NCI-H774 (cell line): ENCODE data around the gene SF3B3.

Experiments
- DNase-seq: peaks from one replicate; lab custom pipeline; 2025; lab: John Stamatoyannopoulos, UW

SF3B3 gene

DNA sequence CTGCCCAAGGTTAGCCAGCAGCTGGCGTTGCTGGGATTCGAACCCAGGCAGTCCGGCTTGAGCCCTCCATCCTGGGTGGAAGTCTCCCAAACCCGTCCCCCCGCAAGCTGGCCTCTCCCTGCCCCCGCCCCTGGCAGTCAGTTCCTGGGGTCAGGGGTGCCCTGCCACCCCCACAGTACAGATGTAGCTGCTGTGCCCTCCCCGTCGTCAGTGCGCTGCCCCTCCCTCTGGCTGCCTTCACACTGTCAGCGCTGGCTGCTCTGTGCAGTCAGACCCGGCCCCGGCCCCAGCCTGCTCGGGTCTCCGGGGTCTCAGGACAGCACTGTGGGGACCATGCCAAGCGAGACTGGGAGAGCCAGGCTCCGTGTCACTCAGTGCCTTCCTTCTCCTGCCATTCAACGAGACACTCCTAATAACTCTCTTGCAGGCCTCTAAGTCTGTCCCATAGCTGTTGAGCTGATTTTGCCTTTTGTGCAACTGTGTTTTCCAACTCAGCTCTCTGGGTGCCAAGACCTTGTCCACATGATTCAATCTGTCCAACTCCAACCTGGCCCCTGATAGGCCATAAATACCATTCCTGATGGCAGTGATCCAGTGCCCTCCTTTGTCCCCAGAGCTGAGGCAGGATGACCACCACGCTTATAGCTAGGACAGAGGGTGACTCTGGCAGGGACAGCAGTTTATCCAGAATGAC, 67.3 kb downstream of the SF3B3 start:
- no peak for DNase-seq

DNA sequence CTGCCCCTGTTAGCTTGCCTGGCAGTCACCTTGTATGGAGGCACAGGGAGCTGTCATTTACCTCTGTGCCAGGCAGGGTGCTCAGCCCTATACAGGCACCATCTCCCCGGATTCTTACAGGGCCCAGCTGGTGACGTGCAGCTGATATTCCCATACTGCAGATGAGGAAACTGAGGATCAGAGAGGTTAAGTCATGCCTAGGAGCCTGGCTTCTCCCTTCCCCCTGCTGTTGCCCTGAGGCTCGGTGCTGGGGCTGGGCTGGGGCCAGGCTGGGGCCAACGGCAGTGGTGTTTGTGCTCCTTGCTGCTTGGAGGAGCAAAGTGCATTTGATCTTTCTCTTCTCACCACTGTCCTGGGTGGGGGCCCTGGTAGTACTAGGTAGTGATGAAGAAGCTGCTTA, 68.0 kb downstream of the SF3B3 start:
- no peak for DNase-seq

DNA sequence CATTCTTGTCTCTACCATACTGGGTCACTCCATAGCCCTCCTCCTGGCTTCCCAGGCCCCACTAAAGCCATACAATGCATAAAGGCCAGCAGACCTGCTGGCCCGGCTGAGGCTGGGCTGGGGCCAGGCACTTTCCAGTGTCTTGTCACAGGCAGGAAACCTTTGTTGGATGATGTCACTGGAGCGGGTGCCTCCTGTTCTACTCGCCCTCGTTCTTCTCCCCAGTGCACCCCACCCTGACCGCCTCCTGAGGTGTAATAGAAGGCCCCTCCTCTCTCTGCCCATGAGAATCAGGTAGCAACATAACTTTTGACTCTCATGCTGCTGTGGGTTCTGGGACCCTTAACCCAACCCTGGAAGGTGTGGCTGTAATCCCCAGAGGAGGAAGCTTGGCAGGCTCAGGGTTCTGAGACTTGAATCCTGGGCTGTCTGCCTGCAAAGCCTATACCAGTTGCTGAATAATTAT, 68.5 kb downstream of the SF3B3 start:
- no peak for DNase-seq

DNA sequence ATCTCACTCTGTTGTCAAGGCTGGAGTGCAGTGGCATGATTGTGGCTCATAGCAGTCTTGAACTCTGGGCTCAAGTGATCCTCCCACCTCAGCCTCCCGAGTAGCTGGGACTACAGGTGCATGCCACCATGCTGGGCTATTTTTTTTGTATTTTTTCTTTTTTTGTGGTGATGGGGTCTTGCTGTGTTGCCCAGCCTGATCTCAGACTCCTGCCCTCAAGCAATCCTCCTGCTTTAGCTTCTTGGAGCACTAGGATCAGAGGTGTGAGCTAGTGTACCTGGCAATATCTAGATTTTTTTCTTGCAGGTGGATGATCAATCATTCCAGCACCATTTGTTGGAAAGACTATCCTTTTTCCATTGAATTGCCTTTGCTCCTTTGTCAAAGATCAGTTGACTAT, 69.9 kb downstream of the SF3B3 start:
- DNase-seq: no peak

DNA sequence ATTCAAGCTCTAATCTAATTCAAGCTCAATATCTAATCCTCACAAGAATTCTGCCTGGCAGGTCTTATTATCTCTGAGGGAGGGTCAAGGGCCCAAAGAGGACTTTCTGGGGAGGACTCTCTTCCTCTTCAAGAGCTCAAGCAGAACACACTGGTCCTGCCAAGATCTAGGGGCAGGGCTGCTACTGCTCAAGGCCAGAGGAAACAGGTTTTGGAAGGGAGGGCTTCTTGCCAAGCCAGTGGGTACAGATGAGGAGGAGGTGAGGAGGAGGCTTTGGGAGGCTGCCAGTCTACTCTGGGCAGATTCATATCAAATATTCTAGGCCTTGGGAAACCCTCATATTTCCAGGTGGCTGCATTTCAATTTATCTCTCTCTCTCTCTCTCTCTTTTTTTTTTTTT, 71.0 kb downstream of the SF3B3 start:
- DNase-seq: no peak

DNA sequence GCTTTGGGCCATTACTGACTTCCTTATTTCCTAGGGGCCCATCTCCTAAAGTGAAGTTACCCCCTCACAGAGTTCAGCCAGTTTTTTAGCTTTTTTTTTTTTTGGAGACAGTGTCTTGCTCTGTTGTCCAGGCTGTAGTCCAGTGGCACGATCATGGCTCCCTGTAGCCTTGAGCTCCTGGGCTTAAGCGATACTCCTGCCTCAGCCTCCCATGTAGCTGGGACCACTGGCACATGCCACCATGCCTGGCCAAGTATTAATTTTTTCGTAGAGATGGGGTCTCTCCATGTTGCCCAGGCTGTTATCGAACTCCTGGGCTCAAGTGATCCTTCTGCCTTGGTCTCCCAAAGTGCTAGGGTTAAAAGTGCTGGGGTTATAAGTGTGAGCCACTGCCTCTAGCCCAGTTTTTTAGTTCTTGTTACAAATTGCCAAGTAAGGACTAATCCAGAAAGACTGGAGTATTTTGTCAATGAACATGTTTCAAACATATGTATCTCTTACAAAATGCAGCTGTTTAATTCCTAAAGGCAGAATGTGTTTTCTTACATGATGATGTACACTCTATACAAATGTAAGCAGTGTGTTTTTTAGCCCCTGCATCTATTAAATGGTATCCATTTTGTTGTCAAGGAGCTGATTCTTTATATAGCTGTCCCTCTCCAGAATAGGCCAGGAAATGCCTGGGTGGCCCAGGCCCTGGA, 73.7 kb downstream of the SF3B3 start:
- no peak for DNase-seq

DNA sequence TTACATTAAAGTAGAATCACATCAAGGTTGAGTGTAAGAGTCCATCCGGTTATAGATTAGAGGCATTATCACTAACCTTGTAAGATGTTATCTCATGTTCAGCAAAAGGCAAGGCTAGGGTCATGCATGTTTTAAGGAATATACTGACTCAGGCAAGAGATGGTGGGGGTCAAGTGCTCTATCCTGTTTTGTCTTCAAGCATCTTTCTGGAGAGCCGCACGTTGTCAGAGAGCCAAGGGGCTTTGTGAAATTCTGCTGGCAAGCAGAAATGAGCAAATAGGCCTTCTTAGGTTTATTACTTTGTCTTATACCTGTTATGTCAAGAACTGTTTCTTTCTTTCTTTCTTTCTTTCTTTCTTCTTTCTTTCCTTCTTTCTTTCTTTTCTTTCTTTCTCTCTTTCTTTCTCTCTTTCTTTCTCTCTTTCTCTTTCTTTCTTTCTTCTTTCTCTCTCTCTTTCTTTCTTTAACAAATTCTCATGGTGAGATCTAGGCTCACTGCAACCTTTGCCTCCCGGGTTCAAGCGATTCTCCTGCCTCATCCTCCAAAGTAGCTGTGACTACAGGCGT, 75.4 kb downstream of the SF3B3 start:
- no peak for DNase-seq

DNA sequence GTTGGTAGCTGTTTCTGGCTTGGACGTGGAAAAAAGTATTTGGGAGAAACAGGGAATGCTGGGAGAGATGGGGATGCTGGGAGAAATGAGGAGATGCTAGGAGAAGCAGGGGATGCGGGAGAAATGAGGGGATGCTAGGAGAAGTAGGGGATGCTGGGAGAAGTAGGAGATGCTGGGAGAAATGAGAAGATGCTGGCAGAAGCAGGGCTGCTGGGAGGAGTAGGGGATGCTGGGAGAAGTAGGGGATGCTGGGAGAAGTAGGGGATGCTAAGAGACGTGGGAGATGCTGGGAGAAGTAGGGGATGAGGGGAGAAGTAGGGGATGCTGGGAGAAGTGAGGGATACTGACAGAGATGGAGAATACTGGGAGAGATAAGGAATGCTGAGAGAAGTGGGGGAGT, 77.1 kb downstream of the SF3B3 start:
- no peak for DNase-seq

DNA sequence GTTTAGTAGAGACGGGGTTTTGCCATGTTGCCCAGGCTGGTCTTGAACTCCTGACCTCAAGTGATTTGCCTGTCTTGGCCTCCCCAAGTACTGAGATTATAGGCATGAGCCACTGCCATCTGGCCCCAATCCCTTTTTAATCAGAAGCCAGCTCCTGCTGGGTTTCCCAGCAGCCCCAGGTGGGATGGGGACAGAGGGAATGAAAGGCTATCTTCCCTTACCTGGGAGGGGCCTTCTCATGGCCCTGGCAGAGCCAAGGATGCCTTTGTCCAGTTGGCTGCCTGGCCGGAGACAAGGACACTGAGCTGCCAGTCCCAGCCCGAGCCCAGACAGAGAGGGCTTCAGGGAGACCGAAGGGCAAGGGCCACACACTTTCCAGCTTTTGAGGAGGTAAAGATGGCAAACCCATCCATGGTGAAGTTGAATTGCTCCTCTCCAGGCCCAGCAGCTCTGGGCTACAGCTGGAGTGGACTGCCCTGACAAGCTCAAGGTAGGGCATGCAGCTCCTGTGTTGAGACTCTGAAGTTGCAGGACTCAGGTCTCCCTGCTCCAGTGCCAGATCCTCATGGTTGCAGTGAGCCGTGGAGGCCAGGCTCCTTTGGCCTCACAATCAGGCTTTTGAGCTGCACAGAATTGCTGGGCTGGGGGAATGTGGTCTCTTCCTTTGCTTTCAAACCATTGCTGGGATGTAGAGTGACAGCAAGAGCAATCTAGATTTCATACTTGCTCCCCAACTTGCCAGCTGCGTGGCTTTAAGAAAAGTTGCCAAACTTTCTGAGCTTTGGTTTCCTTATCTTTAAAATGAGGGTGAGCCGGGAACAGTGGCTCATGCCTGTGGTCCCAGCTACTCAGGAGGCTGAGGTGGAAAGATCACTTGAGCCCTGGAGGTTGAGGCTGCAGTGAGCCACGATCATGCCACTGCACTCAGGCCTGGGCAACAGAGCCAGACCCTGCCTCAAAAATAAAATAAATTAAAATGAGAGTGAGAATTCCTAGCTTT, 78.3 kb downstream of the SF3B3 start:
- no peak for DNase-seq

DNA sequence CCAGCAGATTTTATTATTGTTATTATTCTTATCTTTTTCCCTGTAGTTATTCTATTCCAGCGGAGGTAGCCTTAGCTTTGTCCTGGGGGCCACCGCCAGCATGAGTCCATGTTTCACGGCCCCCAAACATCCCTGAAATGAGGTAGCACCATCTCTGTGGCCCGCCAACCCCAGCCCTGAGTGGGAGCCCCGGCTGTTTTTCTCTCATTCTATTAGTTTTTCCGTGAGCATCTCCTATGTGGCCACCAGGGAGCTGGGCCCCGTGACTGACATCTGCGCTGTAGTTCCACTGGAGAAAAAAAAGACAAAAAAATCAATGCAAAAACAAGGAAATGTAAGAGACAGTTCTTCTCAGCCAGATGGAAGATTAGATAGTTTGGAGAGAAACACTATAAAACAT, 79.2 kb downstream of the SF3B3 start:
- DNase-seq: no peak

DNA sequence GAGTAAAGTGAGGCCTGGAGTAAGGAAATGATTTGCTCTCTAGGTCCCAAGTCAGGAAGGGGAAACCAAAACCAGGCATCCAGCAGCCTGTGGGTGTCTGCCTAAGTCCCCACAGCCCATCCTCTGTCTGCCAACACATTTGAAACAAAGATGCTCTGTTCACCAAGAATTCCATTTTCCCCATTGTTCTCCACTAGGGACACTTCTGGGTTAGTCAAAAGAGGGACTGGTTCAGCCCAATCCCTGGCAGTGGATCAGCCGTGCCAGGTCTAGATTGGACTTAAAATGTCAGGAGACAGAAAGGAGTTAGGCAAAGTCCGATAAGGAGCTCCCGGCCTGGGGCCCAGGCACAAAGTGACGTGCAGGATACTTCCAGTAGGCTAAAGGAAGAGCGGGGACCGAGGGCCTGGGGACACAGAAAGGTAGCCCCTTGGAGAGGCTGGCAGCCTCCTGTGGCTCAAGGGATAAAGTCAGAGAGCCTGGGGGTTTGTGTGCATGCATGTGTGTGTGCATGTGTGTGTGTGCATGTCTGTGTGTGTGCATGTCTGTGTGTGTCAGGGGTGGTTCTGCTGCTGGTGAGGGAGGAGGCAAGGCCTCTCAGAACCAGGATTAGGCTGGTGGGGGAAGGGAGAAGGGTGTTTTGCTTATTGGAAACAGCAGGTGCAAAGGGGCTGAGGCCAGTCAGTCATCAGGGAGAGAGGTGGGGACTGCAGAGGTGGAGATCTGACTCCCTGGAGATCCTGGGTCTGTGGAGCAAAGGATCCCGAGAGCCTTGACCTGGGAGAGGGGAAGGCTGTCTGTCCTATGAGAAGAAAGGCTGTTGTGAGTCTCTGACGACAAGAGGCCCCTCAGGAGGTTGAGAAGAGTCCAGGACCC, 81.0 kb downstream of the SF3B3 start:
- no peak for DNase-seq

DNA sequence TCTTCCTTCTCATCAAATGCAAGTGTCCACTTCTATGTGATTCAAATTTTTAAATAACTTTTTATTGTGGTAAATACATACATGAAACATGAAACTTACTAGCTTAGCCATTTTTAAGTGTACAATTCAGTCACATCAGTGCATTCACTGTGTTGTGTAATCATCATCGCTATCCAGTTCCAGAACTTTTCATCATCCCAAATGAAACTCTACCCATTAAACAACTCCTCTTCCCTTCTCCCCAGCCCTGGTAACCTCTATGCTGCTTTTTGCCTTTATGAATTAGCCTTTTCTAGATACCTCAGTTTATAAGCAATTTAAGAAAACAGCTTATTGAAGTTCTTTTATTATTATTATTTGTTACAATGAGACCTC, 81.7 kb downstream of the SF3B3 start:
- DNase-seq: no peak

DNA sequence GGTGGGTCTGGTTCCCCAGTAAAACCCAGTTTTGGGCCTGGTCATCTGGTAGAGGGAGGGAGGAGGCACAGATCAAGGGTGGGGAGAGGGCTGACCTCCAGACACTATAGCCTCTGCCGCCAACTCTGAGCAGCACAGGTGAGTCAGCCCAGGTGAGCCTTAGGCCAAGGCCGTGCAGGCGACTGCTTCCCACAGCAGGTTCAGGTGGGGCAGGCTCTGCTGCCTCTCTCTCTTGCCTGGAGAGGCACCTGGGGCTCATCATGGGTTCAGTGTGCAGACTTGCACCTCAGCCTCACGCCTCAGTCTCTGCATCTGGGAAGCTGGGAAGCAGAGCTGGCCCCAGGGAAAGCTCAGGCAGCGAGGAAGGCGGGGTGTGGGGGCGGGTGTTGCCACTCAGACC, 84.9 kb downstream of the SF3B3 start:
- no peak for DNase-seq

DNA sequence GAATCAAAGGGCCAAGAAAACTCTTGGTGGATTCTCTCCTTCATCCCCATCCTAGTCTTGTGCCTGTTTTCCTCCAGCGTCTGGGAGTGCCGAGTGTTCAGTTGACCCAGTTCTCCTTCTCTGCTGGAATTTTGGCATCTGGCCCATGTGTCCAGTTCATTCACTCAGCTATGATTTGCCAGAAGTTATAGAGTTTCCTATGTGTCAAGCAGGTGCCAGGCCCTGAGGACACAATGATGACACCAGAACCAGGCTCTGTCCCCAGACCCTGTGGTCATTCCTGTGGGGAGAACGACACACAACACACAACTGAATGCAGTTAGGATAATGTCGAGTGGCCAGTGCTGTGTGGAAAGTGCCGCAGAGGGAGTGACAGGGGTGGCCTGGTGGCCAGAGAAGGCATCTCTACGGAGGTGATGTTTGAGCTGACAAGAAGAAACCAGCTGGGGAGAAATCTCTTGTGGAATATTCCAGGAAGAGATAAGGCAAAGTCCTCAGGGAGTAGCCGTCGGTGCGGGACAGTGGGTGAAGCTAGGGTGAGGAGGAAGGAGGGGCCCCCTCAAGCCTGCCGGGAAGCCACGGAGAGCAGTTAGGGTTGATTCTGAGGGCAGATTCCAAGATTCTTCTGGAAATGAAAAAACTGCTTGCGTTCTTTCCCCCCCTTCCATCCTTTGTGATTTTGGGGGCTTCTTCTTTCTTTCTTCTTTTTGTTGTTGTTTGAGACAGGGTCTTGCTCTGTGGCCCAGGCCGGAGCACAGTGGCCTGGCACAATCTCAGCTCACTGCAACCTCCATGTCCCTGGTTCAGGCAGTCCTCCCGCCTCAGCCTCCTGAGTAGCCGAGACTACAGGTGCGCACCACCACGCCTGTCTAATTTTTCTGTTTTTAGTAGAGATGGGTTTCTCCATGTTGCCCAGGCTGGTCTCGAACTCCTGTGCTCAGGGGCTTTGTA, 86.9 kb downstream of the SF3B3 start:
- no peak for DNase-seq

DNA sequence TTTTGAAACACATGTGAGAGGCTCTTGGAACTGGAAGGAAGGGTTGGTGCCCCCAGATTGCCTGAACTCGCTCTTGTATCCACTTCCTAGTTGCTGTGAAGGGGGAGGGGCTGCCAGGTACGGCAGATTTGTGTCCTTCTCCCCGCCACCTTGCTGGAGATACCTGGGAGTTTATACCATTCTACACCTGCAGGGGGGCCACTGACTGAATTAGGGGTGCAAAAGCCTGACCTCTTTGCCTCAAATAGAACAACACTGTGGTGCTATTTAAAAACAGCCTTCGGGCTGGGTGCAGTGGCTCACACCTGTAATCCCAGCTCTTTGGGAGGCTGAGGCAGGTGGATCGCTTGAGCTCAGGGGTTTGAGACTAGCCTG, 87.6 kb downstream of the SF3B3 start:
- DNase-seq: no peak

DNA sequence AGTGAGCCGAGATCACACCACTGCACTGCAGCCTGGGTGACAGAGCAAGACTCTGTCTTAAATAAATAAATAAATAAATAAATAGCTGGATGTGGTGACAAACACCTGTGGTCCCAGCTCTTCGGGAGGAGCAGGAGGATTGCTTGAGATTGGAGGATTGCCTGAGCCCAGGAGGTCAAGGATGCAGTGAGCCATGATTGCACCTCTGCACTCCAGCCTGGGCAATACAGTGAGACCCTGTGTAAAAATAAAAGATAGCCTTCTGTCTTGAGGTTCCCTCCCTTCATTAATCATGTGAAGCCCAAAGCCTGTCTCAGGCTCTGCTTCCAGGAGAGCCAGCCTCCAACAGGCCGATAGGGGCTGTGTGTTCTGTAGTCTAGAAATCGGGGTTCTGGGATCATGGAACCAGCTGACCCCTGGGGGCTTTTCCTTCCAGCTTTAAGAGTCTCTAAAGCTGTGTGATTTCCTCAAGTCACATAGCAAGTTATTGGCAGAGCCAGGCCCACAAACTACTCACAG, 88.2 kb downstream of the SF3B3 start:
- DNase-seq: no peak

DNA sequence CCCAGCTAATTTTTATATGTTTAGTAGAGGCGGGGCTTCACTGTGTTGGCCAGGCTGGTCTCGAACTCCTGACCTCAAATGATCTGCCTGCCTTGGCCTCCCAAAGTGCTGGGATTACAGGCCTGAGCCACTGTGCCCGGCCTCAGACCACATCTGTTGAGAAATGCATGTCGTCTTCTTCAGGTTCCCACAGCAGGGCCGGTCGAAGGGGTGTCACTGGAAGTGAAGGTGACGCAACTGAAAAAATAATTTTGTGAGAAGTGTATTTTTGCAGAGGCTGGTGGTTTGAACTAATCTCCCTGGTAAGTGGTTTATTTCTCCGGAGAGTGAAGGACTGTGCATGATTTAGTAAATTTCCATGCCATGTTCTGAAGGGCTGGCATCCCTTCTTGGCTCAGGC, 89.3 kb downstream of the SF3B3 start:
- no peak for DNase-seq

DNA sequence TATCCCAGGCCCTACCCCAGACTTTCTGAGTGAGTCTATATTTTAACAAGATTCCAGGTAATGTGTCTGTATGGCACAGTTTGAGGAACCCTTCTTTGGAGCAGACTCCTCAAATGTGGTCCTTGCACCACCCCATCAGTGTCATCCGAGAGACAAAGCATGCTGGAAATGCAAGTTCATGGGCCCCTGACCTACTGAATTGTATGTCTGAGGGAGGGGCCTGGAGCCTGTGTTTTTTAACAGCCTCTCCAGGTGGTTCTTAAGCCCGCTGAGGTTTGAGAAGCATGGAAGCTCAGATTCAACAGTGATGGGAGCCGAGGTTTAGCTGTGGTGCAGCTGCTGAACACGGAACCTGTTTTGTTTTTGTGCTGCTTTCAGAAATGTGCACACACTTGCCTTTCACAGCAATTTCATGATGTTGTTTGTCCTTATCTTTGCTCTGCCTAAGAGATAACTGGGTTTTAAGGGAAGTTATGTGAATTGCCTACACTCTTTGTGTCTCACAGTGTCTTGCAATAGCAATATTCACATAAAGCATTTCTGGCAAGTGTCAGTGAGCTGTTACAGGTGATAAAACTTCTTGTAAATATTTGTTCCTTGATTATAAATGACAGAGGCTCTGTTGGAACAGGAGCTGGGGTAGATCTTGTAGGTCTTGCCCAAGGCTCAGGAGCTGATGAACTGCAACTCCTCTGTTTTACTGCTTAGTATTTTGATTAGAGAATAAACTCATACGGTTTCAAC, 90.8 kb downstream of the SF3B3 start:
- no peak for DNase-seq

DNA sequence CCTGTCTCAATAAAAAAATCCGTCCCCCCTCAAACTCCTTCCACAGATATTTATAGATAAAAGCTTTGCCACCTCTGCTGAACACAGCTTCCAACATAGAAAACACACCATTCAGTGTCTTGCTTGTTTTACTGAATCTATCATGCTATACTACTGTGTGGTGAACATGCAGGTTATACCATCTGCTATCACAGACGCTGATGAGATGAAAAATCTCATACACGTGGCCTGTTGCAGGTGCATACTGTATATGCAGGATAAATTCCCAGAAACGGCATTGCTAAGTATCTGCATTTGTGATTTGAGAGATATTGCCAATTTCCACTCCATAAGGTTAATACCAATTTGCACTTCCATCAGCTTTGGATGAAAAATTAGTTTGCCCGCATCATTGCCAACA, 92.3 kb downstream of the SF3B3 start:
- no peak for DNase-seq
